ENCODE results near the gene SLC6A17.

Gene SLC6A17

DNA sequence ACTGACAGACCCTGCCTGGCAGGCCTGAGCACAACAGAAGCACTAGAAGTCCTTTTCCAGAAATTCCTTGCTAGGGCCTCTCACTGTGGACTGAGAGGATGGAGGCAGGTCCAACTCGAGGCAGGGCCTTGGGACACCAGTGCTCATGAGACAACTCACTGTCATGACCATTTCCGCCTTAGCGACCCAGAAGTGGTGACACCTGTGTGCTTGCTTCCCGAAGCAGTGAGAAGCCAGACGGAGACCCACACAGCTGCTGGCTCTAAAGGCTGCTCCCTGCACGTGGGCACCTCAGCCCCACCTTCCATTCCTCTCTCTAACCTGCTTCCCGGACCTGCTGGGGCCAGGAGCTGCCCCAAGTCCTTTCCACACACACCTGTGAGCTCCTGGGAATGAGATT, 92.9 kb downstream of the SLC6A17 start:
- DNase-seq, result no peak

DNA sequence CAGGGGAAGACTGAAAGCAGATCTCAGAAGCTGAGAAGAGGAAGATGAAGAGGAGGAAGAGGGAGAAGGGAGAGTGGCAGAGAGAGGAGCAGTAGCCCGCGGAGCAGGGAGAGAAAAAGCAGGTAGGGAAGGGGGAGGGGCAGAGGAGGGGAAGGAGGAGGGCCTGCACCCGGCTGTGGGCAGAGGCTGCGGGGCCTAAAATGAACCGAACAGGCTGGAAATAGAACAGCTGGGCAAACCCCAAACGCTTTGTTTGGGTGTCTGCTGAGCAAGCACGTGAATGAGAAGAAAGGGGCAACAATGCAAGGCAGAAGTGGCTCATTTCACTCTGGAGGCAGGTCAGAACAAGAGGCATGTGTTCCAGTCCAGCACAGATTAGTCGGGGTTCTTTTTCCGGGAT, 93.3 kb downstream of the SLC6A17 start:
- DNase-seq, result peak; percentile 55

DNA sequence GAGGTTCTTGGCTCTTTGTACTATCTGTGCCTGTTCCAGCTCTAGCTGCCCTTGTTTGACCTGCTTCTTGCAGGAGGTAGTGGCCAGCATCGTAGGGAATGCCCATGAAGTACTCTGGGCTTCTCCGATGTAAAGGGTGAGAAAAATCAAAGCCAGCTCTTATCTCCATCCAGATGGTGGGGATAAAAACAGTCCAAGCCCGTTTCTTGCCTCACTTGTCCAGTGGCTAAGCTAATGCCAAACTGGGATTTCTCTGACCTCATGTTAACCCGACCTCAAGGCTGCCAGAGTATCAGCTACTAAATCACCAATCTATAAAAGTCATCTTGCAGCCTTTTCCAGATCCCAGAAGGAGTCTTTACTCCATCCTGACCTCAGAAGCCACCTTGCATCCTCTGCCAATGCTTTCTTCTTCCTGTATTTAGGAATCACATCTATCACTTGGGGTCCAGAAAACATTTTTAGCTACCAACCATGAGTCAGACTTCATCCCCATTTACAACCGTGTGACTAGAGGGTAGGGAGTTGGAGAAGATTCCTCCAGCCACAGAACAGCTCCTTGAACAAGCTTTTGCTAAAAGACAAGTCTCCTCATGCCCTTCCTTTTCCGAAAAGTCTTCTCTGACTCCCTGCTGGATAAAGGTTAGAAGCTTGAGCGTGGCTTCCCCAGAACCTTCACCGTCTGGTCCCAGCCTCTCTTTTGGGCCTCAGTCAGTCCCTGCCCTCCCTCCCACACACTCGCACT, 95.8 kb downstream of the SLC6A17 start:
- DNase-seq, result no peak

DNA sequence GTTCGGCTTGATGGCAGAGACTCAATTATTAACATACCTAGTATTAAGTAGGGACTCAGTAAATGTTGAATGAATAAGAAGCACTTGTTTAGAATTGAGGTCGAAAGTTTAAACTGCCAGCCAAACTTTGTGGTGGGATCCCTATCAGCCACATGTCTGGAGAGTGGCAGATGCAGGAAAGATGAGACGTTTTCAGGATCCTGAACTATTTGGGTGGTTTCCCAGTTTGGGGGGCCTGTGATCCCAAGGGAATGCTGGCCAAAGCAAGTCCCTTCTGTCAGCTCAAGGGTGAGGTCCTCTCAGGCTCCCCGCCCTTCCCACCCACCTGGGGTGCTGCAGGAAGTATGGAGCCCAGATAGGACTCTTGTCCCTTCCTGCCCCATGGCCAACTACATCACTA, 98.5 kb downstream of the SLC6A17 start:
- DNase-seq, result no peak

DNA sequence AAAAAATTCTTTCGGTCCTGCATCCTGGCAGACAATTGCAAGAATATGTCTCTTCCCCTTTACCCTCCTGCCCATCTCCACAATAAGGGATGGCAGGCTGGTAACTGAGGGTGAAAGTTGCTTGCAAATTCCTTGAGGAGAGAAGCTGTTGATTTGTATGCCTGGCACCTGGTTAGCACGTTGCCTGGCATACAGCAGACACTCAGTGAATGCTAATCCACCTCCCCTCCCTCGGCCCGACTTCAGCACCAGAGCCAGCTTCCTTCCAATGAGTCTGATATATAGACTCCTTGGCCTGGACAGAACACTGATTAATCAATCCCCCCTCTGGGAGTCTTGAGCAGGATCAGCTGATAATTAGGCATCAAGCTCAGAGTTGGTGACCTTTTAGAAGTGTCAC, 99.0 kb downstream of the SLC6A17 start:
- no peak for DNase-seq

DNA sequence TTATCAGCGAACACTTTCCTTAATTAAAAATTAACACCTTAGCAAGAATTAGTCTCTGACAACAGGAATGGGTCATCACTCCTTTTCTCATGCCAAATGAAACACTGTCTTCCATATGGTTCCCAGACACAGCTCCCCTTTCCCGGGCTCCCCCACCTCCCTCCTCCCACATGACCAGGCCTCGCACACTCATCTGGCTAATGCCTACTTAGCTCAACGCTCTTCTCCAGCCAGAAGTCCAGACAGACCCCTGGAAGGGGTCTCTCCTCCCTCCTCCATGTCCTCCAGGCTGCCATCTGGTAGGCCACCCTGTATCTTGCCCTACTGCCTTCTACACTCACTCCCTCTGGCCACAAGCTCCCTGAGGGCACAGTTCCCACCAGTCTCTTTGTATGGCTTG, 99.7 kb downstream of the SLC6A17 start:
- no peak for DNase-seq

DNA sequence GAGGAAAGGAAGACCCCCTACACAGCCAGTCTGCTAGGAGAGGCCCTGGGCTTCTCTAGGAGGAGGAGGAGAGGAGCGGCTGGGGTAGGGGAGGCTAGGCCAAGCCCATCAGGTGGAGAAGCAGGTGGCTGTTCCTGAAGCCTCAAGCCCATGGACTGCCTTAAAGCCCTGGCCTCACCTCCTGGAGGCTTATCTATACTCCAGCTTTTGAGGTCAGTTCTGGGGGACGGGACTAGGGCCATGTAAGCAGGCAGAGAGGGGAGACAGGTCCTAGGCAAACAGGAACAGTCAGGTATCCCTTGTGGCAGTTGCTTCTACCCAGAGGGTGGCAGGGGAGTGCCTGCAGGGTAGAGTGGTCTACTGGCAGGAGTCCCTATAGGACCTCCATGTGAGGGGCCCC, 100.5 kb downstream of the SLC6A17 start:
- DNase-seq, result no peak
